Astrocyte (in vitro differentiated cells and primary cell): ENCODE results near the gene GADD45GIP1. TPM values are rescaled to one million over a fixed set of nuclear protein-coding genes. Genes with fewer than 3 reads are reported as not detected.
A peak's percentile ranks its signal among the peaks of the same experiment; 100 is the strongest.

Experiments
- DNase-seq: peaks from one replicate; pipeline ENCODE4 v3.0.0-alpha.2; 2010; ENCODE audit warnings: low read depth
- FAIRE-seq: peaks from 2 replicates; lab custom pipeline; 2011; peaks lifted over from hg19 to GRCh38; lab: Jason Lieb, UNC
- H2AFZ ChIP-seq: 2 replicates; pipeline ENCODE4 v1.6.0; 2012; ENCODE audit warnings: low read depth, low read length, inconsistent platforms
- H3K27ac ChIP-seq: 2 replicates; pipeline ENCODE4 v1.5.1; 2011; ENCODE audit warnings: low read depth, low read length, inconsistent platforms
- H3K27me3 ChIP-seq: 2 replicates; pipeline ENCODE4 v1.6.0; 2011; ENCODE audit warnings: low read length, inconsistent platforms; ENCODE audit not compliant: insufficient read depth
- H3K36me3 ChIP-seq: 2 replicates; pipeline ENCODE4 v1.5.1; 2011; ENCODE audit warnings: low read length, inconsistent platforms; ENCODE audit not compliant: insufficient read depth
- H3K4me1 ChIP-seq: 2 replicates; pipeline ENCODE4 v1.5.1; 2011; ENCODE audit warnings: low read length, inconsistent platforms; ENCODE audit not compliant: insufficient read depth
- H3K4me2 ChIP-seq: 2 replicates; pipeline ENCODE4 v1.6.0; 2012; ENCODE audit warnings: low read length, inconsistent platforms
- H3K4me3 ChIP-seq: 2 replicates; pipeline ENCODE4 v1.5.1; 2011; ENCODE audit warnings: low read depth, mild to moderate bottlenecking, low read length, inconsistent platforms; ENCODE audit not compliant: insufficient read depth
- H3K79me2 ChIP-seq: 2 replicates; pipeline ENCODE4 v1.6.0; 2012; ENCODE audit warnings: mild to moderate bottlenecking, low read length, inconsistent platforms; ENCODE audit not compliant: insufficient read depth
- H3K9ac ChIP-seq: 2 replicates; pipeline ENCODE4 v1.6.0; 2012; ENCODE audit warnings: mild to moderate bottlenecking, low read length, inconsistent platforms
- H3K9me3 ChIP-seq: 2 replicates; pipeline ENCODE4 v1.5.1; 2012; ENCODE audit warnings: low read depth, mild to moderate bottlenecking, low read length, inconsistent platforms; ENCODE audit not compliant: insufficient read depth
- H4K20me1 ChIP-seq: 2 replicates; pipeline ENCODE4 v1.6.0; 2012; ENCODE audit warnings: low read length, inconsistent platforms; ENCODE audit not compliant: insufficient read depth
- H3K27ac Mint-ChIP-seq: one replicate; pipeline ENCODE4 v1.8.0; 2021; ENCODE audit warnings: mild to moderate bottlenecking, mixed read lengths; ENCODE audit not compliant: unreplicated experiment
- H3K27me3 Mint-ChIP-seq: one replicate; pipeline ENCODE4 v1.8.0; 2021; ENCODE audit warnings: low read depth, mixed read lengths; ENCODE audit not compliant: unreplicated experiment
- H3K36me3 Mint-ChIP-seq: one replicate; pipeline ENCODE4 v1.8.0; 2021; ENCODE audit warnings: low read depth, mixed read lengths; ENCODE audit not compliant: unreplicated experiment
- H3K4me1 Mint-ChIP-seq: one replicate; pipeline ENCODE4 v1.8.0; 2021; ENCODE audit warnings: low read depth, mixed read lengths; ENCODE audit not compliant: unreplicated experiment
- H3K4me3 Mint-ChIP-seq: one replicate; pipeline ENCODE4 v1.8.0; 2021; ENCODE audit warnings: mild to moderate bottlenecking, moderate library complexity, mixed read lengths; ENCODE audit not compliant: unreplicated experiment
- H3K9me3 Mint-ChIP-seq: one replicate; pipeline ENCODE4 v1.8.0; 2021; ENCODE audit warnings: mild to moderate bottlenecking, mixed read lengths; ENCODE audit not compliant: unreplicated experiment
- CTCF ChIP-seq: IDR thresholded peaks from 2 replicates; pipeline ENCODE4 v1.5.1; 2011; ENCODE audit warnings: low read depth, mild to moderate bottlenecking, inconsistent platforms, low read length, moderate library complexity; ENCODE audit not compliant: insufficient read depth
- EZH2 ChIP-seq: IDR thresholded peaks from 2 replicates; pipeline ENCODE4 v1.6.1; 2012; ENCODE audit warnings: mild to moderate bottlenecking, low read length, inconsistent platforms; ENCODE audit not compliant: insufficient read depth
- total RNA-seq: library from RNA; stranded (reverse); gene quantifications from 2 replicates; pipeline ENCODE4 v1.2.1, GENCODE V29; 2021

GADD45GIP1 gene
- total RNA-seq, 1 donor from 2014 or later, result 35.5 TPM

DNA sequence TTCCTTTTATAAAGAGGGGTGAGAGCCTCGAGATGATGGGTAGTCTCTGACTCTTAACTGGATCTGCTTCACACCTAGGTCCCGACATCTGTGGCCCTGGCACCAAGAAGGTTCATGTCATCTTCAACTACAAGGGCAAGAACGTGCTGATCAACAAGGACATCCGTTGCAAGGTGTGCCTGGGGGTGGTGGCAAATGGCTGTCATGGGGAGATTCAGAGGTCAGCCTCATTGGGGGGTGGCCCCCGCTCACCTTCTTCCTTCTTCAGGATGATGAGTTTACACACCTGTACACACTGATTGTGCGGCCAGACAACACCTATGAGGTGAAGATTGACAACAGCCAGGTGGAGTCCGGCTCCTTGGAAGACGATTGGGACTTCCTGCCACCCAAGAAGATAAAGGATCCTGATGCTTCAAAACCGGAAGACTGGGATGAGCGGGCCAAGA is 17.0 kb downstream of the GADD45GIP1 start:
- Mint-ChIP-seq H3K4me3 (peak overlapping the region; percentile 100), H3K36me3 (peaks cover 27% of the 10 kb centered on the region), H3K27ac (peak overlapping the region; percentile 96), H3K9me3 (no peaks in the 10 kb centered on the region), H3K27me3 (no peaks in the 10 kb centered on the region), H3K4me1 (peaks cover 35% of the 10 kb centered on the region)
- Histone ChIP-seq H3K27ac (no peak overlapping the region), H3K9ac (peak overlapping the region; percentile 97), H4K20me1 (peaks cover 64% of the 10 kb centered on the region), H3K4me1 (peaks cover 31% of the 10 kb centered on the region), H3K4me2 (peak overlapping the region; percentile 97), H3K9me3 (no peaks in the 10 kb centered on the region), H2AFZ (no peak overlapping the region), H3K36me3 (peaks cover 40% of the 10 kb centered on the region), H3K4me3 (peak overlapping the region; percentile 91), H3K79me2 (peaks cover 57% of the 10 kb centered on the region), H3K27me3 (no peaks in the 10 kb centered on the region)
- no peak for FAIRE-seq
- TF ChIP-seq EZH2, result no peak
- no peak for TF ChIP-seq CTCF
- DNase-seq, result no peak

- peaks cover 22% of the 10 kb centered on the region for H3K36me3 Mint-ChIP-seq
- Histone ChIP-seq H3K9me3 (no peaks in the 10 kb centered on the region), H4K20me1 (peaks cover 54% of the 10 kb centered on the region), H3K27ac (peak overlapping the region; percentile 83), H3K4me3 (peak overlapping the region; percentile 91), H3K27me3 (no peaks in the 10 kb centered on the region), H3K4me2 (peak overlapping the region; percentile 97), H3K79me2 (peaks cover 52% of the 10 kb centered on the region), H3K36me3 (peaks cover 32% of the 10 kb centered on the region), H3K9ac (peak overlapping the region; percentile 97), H3K4me1 (peaks cover 31% of the 10 kb centered on the region), H2AFZ (no peak overlapping the region)
- no peaks in the 10 kb centered on the region for H3K9me3 Mint-ChIP-seq
- H3K4me3 Mint-ChIP-seq, result peak overlapping the region; percentile 100
- no peak for FAIRE-seq
- no peaks in the 10 kb centered on the region for H3K27me3 Mint-ChIP-seq
- peak overlapping the region; percentile 96 for H3K27ac Mint-ChIP-seq
- TF ChIP-seq EZH2 (no peak), CTCF (no peak)
- DNase-seq, result peak; percentile 30
- peaks cover 29% of the 10 kb centered on the region for H3K4me1 Mint-ChIP-seq
Measured at GRCh38 chr19:12938779-12939601, 18.0 kb downstream of the GADD45GIP1 start.
